ENCODE measurements around the gene GBP5.
"Not testable (repeated sequence)": the region's sequence is repeated elsewhere in the genome, so short reads cannot be mapped to it uniquely, and the experiment has no call there.

GBP5 gene

DNA sequence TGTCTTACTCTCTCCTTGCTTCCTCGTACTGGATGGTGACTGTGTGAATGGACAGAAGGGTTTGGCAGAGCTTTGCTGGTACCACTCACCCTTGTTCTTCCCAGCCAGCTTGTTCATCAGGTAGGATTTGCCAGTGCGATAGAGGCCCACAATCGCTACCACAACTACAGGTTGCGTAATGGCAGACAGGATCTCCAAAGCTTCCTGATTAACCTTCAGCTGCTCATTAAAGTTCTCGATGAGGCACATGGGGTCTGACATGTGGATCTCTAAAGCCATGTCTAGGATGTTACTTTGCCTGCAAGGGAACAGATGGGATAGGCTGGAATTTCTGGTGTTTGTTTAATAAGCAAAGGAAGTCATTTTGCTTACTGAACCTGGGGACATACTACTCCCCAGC is 3.4 kb downstream of the GBP5 start:
- no peak for ATAC-seq
- Mint-ChIP-seq H3K27ac (peak overlapping the region; percentile 97), H3K9me3 (peaks cover 2% of the 10 kb centered on the region), H3K4me3 (peak overlapping the region; percentile 96), H3K4me1 (peaks cover 56% of the 10 kb centered on the region), H3K36me3 (peaks cover 92% of the 10 kb centered on the region)
- DNase-seq (ENCODE audit: low spot score in 2 of 2): no peak

DNA sequence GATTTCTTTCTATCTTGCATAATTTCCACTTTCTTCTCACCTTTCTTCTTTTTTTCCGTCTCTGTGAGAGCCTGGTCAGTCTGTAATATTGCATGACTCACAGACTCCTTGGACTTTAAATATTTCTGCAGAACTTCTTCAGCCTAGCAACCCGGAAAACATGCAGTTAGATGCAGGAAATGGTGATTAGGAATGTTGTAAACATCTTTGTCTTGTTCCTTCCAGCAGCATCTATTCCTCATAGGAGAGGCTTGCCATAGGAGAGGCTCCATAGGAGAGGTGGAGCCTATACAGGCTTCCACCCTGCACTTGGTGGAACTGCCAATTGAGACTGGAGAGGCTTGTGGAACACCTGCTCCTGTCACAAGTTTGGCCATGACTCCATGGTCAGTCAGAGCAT is 10.0 kb downstream of the GBP5 start:
- peak overlapping the region; percentile 77 for H3K4me3 Mint-ChIP-seq

DNA sequence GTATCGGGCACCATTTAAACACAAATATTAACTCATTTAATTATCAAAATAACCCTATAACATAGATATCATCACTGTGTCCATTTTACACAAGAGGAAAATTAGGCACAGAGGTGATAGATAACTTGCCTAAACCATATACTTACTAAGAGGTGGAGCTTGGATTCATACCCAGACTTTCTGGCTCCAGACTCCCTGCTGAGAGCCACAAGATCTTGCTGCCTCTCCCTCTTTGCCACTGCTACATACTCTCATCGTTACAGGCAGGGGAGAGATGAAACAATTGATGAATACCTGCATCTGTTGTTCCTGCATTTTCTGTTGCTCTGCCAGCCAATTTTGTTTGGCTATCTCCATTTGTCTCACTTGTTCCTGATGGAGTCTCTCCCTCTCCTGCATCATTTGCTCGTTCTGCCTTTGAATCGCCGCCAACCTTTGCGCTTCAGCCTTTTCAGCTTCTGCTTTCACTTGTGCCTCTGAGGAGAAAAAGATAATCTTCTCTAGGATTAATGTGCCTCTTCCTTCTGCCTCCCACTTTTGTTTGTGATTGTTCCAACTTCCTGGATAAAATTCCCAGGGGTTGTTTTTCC is 10.6 kb downstream of the GBP5 start:
- DNase-seq (ENCODE audit: low spot score in 2 of 2) (no peak), ATAC-seq (no peak)
- H3K9me3 Mint-ChIP-seq: no peaks in the 10 kb centered on the region
- H3K36me3 Mint-ChIP-seq: peaks cover 95% of the 10 kb centered on the region
- peak overlapping the region; percentile 77 for H3K4me3 Mint-ChIP-seq
- peak overlapping the region; percentile 77 for H3K27ac Mint-ChIP-seq
- H3K4me1 Mint-ChIP-seq: peaks cover 76% of the 10 kb centered on the region

More for the DNA sequence above, 10.0 kb downstream of the GBP5 start:
- Mint-ChIP-seq H3K4me1 (peaks cover 78% of the 10 kb centered on the region), H3K36me3 (peaks cover 95% of the 10 kb centered on the region), H3K27ac (peak overlapping the region; percentile 77), H3K9me3 (no peaks in the 10 kb centered on the region)
- ATAC-seq (no peak), DNase-seq (ENCODE audit: low spot score in 2 of 2) (no peak)

DNA sequence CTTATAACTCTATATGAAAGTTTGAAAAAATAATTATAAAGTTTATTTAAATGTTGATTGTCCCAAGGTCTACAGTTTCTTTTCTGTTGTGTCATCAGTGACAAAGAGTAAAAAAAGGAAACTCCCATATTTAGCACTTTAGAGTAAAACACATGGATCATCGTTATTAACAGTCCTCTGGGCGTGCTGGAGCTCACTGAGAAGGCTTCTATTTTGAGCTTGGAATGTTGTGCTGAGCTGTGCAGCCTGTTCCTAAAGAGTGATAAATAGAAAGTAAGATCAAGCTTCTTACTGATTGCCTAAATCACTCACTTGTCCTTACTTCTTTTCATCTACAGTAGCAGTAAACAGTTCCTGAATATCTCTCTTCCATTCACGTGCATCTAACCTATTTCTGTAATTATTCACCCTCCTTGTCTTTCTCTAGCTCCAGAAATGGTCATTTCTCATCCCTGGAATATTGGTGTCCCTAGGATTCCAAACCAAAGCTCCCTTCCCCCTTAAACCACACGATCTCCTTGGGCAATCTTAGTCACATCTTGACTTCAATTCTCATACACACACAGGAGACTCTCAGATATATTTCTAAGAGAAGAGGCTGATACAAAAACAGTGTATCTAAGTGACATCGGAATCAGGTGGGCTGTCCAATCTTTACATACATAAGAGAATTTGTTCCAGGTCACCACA is 11.9 kb downstream of the GBP5 start:
- peaks cover 70% of the 10 kb centered on the region for H3K4me1 Mint-ChIP-seq
- ATAC-seq (no peak), DNase-seq (ENCODE audit: low spot score in 2 of 2) (no peak)
- H3K27ac Mint-ChIP-seq: peak overlapping the region; percentile 94
- no peaks in the 10 kb centered on the region for H3K9me3 Mint-ChIP-seq
- H3K36me3 Mint-ChIP-seq: peaks cover 94% of the 10 kb centered on the region
- peak overlapping the region; percentile 77 for H3K4me3 Mint-ChIP-seq

DNA sequence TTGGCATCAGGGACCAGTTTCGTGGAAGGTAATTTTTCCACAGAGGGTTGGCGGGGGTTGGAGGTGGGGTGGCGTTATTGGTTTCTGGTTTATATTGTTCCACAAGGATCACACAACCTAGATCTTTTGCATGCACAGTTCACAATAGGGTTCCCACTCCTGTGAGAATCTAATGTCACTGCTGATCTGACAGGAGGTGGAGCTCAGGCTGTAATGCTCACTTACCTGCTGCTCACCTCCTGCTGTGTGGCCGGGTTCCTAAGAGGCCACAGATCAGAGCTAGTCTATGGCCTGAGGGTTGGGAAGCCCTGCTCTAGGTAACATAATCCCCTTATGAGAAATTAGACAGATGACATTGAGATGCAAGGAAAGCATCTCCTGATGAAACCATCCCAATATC is 12.6 kb downstream of the GBP5 start:
- ATAC-seq: peak; percentile 51
- H3K27ac Mint-ChIP-seq: peak overlapping the region; percentile 94

DNA sequence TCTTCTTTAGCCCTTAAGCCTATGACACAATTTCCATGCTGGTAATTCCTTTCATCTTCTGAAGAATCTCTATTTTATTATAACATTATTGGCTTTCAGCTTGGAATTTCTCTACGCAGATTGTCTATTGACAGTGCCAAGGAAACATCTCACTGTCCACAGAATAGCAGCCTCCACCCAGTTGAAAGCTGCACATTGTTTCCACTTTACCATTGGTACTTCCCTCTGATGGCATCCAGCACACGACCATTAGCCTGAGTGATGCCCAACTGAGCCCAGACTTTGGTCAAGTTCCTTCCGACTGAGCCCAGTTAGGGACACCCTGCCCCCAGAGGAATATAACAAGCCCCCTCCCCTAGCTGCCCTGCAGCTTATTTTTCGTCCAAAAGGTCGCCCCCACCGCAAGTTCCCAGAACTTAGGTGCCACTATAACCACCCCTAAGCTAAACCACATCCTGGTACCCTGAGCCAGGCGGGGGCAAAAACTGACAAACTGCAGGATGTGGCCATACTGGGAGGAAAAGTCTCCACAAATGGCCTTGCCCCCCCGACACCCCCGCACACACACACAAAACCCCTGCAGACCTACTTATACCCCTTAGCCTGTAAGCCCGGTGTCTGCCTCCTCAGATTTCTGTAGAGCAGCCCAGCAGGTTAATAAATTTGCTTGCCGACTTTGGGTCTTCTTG is 13.2 kb downstream of the GBP5 start:
- H3K9me3 Mint-ChIP-seq: no peaks in the 10 kb centered on the region
- peaks cover 94% of the 10 kb centered on the region for H3K36me3 Mint-ChIP-seq
- DNase-seq (ENCODE audit: low spot score in 2 of 2) (peak in 1 of 2 donors; percentile 78), ATAC-seq (peak; percentile 87)
- H3K27ac Mint-ChIP-seq: peak overlapping the region; percentile 94
- peak overlapping the region; percentile 77 for H3K4me3 Mint-ChIP-seq
- peaks cover 69% of the 10 kb centered on the region for H3K4me1 Mint-ChIP-seq

More for the DNA sequence above, 12.6 kb downstream of the GBP5 start:
- peaks cover 69% of the 10 kb centered on the region for H3K4me1 Mint-ChIP-seq
- H3K9me3 Mint-ChIP-seq: no peaks in the 10 kb centered on the region
- H3K36me3 Mint-ChIP-seq: peaks cover 94% of the 10 kb centered on the region
- no peak for DNase-seq (ENCODE audit: low spot score in 2 of 2)
- peak overlapping the region; percentile 77 for H3K4me3 Mint-ChIP-seq

DNA sequence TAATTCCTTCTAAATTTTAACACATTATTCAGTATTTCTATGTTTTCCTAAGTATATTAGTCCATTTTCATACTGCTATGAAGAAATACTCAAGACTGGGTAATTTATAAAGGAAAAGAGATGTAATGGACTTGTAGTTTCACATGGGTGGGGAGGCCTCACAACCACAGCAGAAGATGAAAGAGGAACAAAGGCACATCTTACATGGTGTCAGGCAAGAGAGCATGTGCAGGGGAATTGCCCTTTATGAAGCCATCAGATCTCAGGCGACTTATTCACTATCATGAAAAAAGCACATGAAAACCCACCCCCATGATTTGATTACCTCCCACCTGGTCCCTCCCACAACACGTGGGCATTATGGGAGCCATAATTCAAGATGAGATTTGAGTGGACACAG is 15.6 kb downstream of the GBP5 start:
- Mint-ChIP-seq H3K36me3 (peaks cover 93% of the 10 kb centered on the region), H3K9me3 (no peaks in the 10 kb centered on the region), H3K4me3 (peak overlapping the region; percentile 6), H3K27ac (peak overlapping the region; percentile 64), H3K4me1 (peaks cover 68% of the 10 kb centered on the region)
- ATAC-seq: no peak
- DNase-seq (ENCODE audit: low spot score in 2 of 2): peak in 1 of 2 donors; percentile 49

DNA sequence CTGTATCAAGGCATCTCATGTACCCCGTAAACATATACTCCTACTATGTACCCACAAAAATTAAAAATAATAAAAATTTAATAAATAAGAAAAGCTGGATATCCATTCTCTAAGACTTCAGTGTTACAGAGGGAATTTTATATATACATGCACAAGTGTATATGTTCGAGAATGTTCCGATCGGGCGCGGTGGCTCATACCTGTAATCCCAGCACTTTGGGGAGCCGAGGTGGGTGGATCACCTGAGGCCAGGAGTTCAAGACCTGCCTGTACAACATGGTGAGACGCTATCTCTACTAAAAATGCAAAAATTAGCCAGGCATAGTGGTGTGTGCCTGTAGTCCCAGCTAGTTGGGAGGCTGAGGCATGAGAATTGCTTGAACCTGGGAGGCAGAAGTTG is 17.1 kb downstream of the GBP5 start:
- Mint-ChIP-seq H3K4me1 (peaks cover 67% of the 10 kb centered on the region), H3K36me3 (peaks cover 89% of the 10 kb centered on the region)
- H3K4me3 Mint-ChIP-seq; H3K27ac Mint-ChIP-seq; ATAC-seq; DNase-seq (ENCODE audit: low spot score in 2 of 2); H3K9me3 Mint-ChIP-seq: not testable (repeated sequence)

DNA sequence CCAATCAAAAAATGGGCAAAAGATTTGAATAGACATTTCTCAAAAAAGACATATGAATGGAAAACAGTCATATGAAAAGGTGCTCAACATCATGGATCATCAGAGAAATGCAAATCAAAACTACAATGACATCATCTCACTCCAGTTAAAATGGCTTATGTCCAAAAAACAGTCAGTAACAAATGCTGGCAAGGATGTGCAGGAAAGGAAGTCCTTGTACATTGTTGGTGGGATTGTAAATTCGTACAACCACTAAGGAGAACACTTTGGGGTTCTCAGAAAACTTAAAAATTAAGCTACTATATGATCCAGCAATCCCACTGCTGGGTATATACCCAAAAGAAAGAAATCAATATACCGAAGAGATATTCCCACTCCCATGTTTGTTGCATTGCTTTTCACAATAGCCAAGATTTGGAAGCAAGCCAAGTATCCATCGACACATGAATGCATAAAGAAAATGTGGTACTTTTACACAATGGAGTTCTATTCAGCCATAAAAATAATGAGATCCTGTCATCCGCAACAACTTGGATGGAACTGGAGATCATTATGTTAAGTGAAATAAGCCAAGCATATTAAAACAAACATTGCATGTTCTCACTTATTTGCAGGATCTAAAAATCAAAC is 17.9 kb downstream of the GBP5 start:
- ATAC-seq (no peak), DNase-seq (ENCODE audit: low spot score in 2 of 2) (no peak)
- H3K4me1 Mint-ChIP-seq: peaks cover 67% of the 10 kb centered on the region
- peak overlapping the region; percentile 35 for H3K27ac Mint-ChIP-seq
- H3K36me3 Mint-ChIP-seq: peaks cover 82% of the 10 kb centered on the region
- peaks cover 3% of the 10 kb centered on the region for H3K9me3 Mint-ChIP-seq
- H3K4me3 Mint-ChIP-seq: no peak overlapping the region

DNA sequence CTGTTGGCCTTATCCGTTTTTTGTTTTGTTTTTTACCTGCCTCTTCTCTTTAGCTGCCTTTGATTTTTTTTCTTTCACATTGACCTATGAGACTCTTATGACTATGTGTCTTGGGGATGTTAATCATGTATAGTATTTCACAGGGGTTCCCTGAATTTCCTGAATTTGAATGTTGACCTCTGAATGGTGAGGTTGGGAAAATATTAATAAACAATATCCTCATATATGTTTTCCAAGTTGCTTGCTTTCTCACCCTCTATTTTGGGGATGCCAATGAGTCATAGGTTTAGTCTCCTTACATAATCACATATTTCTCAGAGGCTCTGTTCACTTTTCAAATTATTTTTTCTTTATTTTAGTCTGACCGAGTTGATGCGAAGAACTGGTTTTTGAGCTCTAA is 29.6 kb downstream of the GBP5 start:
- Mint-ChIP-seq H3K4me1 (peaks cover 22% of the 10 kb centered on the region), H3K36me3 (peaks cover 20% of the 10 kb centered on the region), H3K27ac (no peak overlapping the region), H3K4me3 (no peak overlapping the region), H3K9me3 (peaks cover 26% of the 10 kb centered on the region)
- DNase-seq (ENCODE audit: low spot score in 2 of 2) (no peak), ATAC-seq (no peak)

Measured in stimulated activated effector memory CD8-positive, alpha-beta T cell treated with anti-CD3 and anti-CD28 coated beads, Interleukin-12 subunit alpha, Interleukin-12 subunit beta, amount 100 ng/mL, for 72 hours (primary cell).